Uterus (tissue), 4 donors: ENCODE measurements around the gene ATG13. TPM values are rescaled to one million over a fixed set of nuclear protein-coding genes. Genes with fewer than 3 reads are reported as not detected.
A peak's percentile ranks its signal among the peaks of the same experiment; 100 is the strongest.

Experiments used
- DNase-seq, 2 donors: peaks; one replicate each; pipeline ENCODE4 v3.0.0-alpha.2; 2019 to 2020
- H3K27ac ChIP-seq, 2 donors: fragments of 200-600 bp; sonication (generic); 1 replicate in 1 of 2; 2 replicates in 1 of 2; pipeline ENCODE4 v1.5.1; 2016 to 2018
- H3K27me3 ChIP-seq, 2 donors: fragments of 200-600 bp; sonication (generic); one replicate each; pipeline ENCODE4 v1.5.1; 2018 to 2019; ENCODE audit warnings: control low read depth in 1 of 2
- H3K36me3 ChIP-seq, 2 donors: fragments of 200-600 bp; sonication (generic); one replicate each; pipeline ENCODE4 v1.5.1; 2019; ENCODE audit warnings: control low read depth in 1 of 2
- H3K4me1 ChIP-seq, 2 donors: fragments of 200-600 bp; sonication (generic); one replicate each; pipeline ENCODE4 v1.5.1; 2018 to 2019; ENCODE audit warnings: control low read depth in 1 of 2
- H3K4me3 ChIP-seq, 2 donors: fragments of 200-600 bp; sonication (generic); 1 replicate in 1 of 2; 2 replicates in 1 of 2; pipeline ENCODE4 v1.5.1; 2018 to 2019; ENCODE audit warnings: mild to moderate bottlenecking in 1 of 2
- H3K9me3 ChIP-seq, 2 donors: fragments of 200-600 bp; sonication (generic); one replicate each; pipeline ENCODE4 v1.5.1; 2019; ENCODE audit warnings: control low read depth in 1 of 2
- CTCF ChIP-seq, 4 experiments: fragments of 200-600 bp in 2 of 4; fragments of 450-650 bp in 2 of 4; sonication (generic) in 2 of 4; IDR thresholded peaks; one replicate each; pipeline ENCODE4 v1.5.1; 2016 to 2019; ENCODE audit warnings: antibody characterized with exemption in 4 of 4, mild to moderate bottlenecking in 2 of 4, moderate library complexity in 1 of 4
- POLR2A ChIP-seq, 2 donors: fragments of 450-650 bp; IDR thresholded peaks; one replicate each; pipeline ENCODE4 v1.6.1; 2016; ENCODE audit warnings: antibody characterized with exemption in 2 of 2, mild to moderate bottlenecking in 1 of 2, moderate library complexity in 1 of 2
- intact Hi-C: fragments of 100-400 bp; cut with DNase I; formaldehyde crosslinking; loops from one replicate; pipeline ENCODE4 v1.15.1; 2023; ENCODE audit warnings: low total_unique reads
- total RNA-seq, 4 donors: library from RNA; depleted of rRNA in 3 of 4; stranded (reverse); fragments of >200 nt in 3 of 4; gene quantifications; one replicate each; pipeline versions ENCODE4 v1.1.0 to v1.2.4, GENCODE V29; 2014 to 2023
- donor health status: DM: yes; HTN: yes; CAD: no.

Gene ATG13
- total RNA-seq, 4 donors from 2014 or later, result 51.8 to 102 (median 68.3) TPM

- Histone ChIP-seq H3K4me3 (no peak overlapping the region), H3K36me3 (no peaks in the 10 kb centered on the region), H3K4me1 (no peaks in the 10 kb centered on the region), H3K27me3 (no peaks in the 10 kb centered on the region), H3K27ac (no peak overlapping the region), H3K9me3 (no peaks in the 10 kb centered on the region)
- no peak for DNase-seq
- intact Hi-C loops, result no loop called here
- TF ChIP-seq POLR2A (IDR thresholded peaks at IDR 0.05), result no peak
- TF ChIP-seq CTCF (IDR thresholded peaks at IDR 0.05), result no peak
These were observed 44.5 kb downstream of the ATG13 start for GRCh38 chr11:46661836-46662235.

- Histone ChIP-seq H3K27ac (no peak overlapping the region), H3K36me3 (no peaks in the 10 kb centered on the region), H3K9me3 (no peaks in the 10 kb centered on the region), H3K27me3 (no peaks in the 10 kb centered on the region), H3K4me1 (peaks cover 0 to 5% of the 10 kb centered on the region in 2 donors), H3K4me3 (no peak overlapping the region)
- intact Hi-C loops, result no loop called here
- DNase-seq, result no peak
- TF ChIP-seq CTCF (IDR thresholded peaks at IDR 0.05), result no peak
- no peak for TF ChIP-seq POLR2A (IDR thresholded peaks at IDR 0.05)
These were observed 45.0 kb downstream of the ATG13 start for GRCh38 chr11:46662366-46662765.

- intact Hi-C loops, result no loop called here
- H3K27ac ChIP-seq, result peak overlapping the region; percentile 14 to 81
- DNase-seq, result no peak
- H3K4me1 ChIP-seq, result peaks cover 0 to 9% of the 10 kb centered on the region in 2 donors
- H3K36me3 ChIP-seq, result no peaks in the 10 kb centered on the region
- H3K27me3 ChIP-seq, result no peaks in the 10 kb centered on the region
- no peaks in the 10 kb centered on the region for H3K9me3 ChIP-seq
- H3K4me3 ChIP-seq, result no peak overlapping the region
- TF ChIP-seq CTCF (IDR thresholded peaks at IDR 0.05), result no peak
- no peak for TF ChIP-seq POLR2A (IDR thresholded peaks at IDR 0.05)
These were observed 46.1 kb downstream of the ATG13 start for GRCh38 chr11:46663277-46663940.

GRCh38 chr11:46664612-46665011 lies 47.3 kb downstream of the ATG13 start:
- DNase-seq, result no peak
- Histone ChIP-seq H3K4me3 (no peak overlapping the region), H3K9me3 (no peaks in the 10 kb centered on the region), H3K27ac (peak overlapping the region; percentile 32 to 81), H3K36me3 (no peaks in the 10 kb centered on the region), H3K27me3 (no peaks in the 10 kb centered on the region), H3K4me1 (peaks cover 0 to 9% of the 10 kb centered on the region in 2 donors)
- intact Hi-C loops, result no loop called here
- no peak for TF ChIP-seq CTCF (IDR thresholded peaks at IDR 0.05)
- no peak for TF ChIP-seq POLR2A (IDR thresholded peaks at IDR 0.05)

- no peak overlapping the region for H3K4me3 ChIP-seq
- no peak for TF ChIP-seq CTCF (IDR thresholded peaks at IDR 0.05)
- TF ChIP-seq POLR2A (IDR thresholded peaks at IDR 0.05), result no peak
- peaks cover 0 to 9% of the 10 kb centered on the region in 2 donors for H3K4me1 ChIP-seq
- no peak for DNase-seq
- peak overlapping the region in 1 of 2 donors; percentile 81 for H3K27ac ChIP-seq
- no peaks in the 10 kb centered on the region for H3K9me3 ChIP-seq
- H3K27me3 ChIP-seq, result no peaks in the 10 kb centered on the region
- intact Hi-C loops, result no loop called here
- no peaks in the 10 kb centered on the region for H3K36me3 ChIP-seq
These were observed 48.0 kb downstream of the ATG13 start for GRCh38 chr11:46665356-46665755.
